CD14-positive monocyte (primary cell): ENCODE data around the gene OXSR1. TPM values are rescaled to one million over a fixed set of nuclear protein-coding genes. Genes with fewer than 3 reads are reported as not detected.

Source experiments
- DNase-seq, 3 donors: peaks; one replicate each; pipeline ENCODE4 v3.0.0-alpha.2; 2011 to 2022
- H2AFZ ChIP-seq: 2 replicates; pipeline ENCODE4 v1.6.0; 2012; ENCODE audit warnings: mild to moderate bottlenecking, low read depth, low read length, inconsistent platforms; ENCODE audit not compliant: insufficient read depth, poor library complexity, severe bottlenecking
- H3K27ac ChIP-seq, 2 donors: 1 replicate in 1 of 2; 2 replicates in 1 of 2; pipeline ENCODE4 v1.5.1; 2012 to 2013; ENCODE audit warnings: low read length in 2 of 2, control low read depth in 1 of 2, inconsistent platforms in 1 of 2, low read depth in 1 of 2, mild to moderate bottlenecking in 1 of 2
- H3K27me3 ChIP-seq, 2 donors: one replicate each; pipeline versions ENCODE4 v1.6.0 to v1.6.1; 2011 to 2013; ENCODE audit warnings: low read length in 2 of 2; ENCODE audit not compliant: control insufficient read depth in 2 of 2, insufficient read depth in 2 of 2
- H3K36me3 ChIP-seq, 2 donors: replicated peaks in 1 of 2; 1 replicate in 1 of 2; 2 replicates in 1 of 2; pipeline versions ENCODE4 v1.5.1 to v1.6.1; 2012 to 2013; ENCODE audit warnings: low read length in 2 of 2, control low read depth in 1 of 2, inconsistent platforms in 1 of 2, mild to moderate bottlenecking in 1 of 2; ENCODE audit not compliant: insufficient read depth in 2 of 2, control insufficient read depth in 1 of 2
- H3K4me1 ChIP-seq, 2 donors: 1 replicate in 1 of 2; 2 replicates in 1 of 2; pipeline versions ENCODE4 v1.5.1 to v1.6.1; 2012 to 2013; ENCODE audit warnings: low read length in 2 of 2, control low read depth in 1 of 2, inconsistent platforms in 1 of 2, mild to moderate bottlenecking in 1 of 2, moderate library complexity in 1 of 2; ENCODE audit not compliant: insufficient read depth in 2 of 2, control insufficient read depth in 1 of 2
- H3K4me2 ChIP-seq: replicated peaks from 2 replicates; pipeline ENCODE3; 2012; ENCODE audit warnings: low read length, moderate library complexity, mild to moderate bottlenecking; ENCODE audit not compliant: poor library complexity, severe bottlenecking; ENCODE audit errors: extremely low read depth
- H3K4me3 ChIP-seq, 3 experiments: fragments of 200-600 bp in 1 of 3; sonication (generic) in 1 of 3; replicated peaks in 1 of 3; 1 replicate in 2 of 3; 2 replicates in 1 of 3; pipeline ENCODE4 v1.5.1; 2011 to 2013; ENCODE audit warnings: low read length in 3 of 3, mild to moderate bottlenecking in 3 of 3, control low read depth in 2 of 3, low read depth in 2 of 3, inconsistent platforms in 1 of 3, moderate library complexity in 1 of 3
- H3K79me2 ChIP-seq: 2 replicates; pipeline ENCODE4 v1.6.0; 2012; ENCODE audit warnings: mild to moderate bottlenecking, control low read depth, inconsistent platforms, low read length, moderate library complexity; ENCODE audit not compliant: insufficient read depth
- H3K9ac ChIP-seq: 2 replicates; pipeline ENCODE4 v1.6.0; 2017; ENCODE audit warnings: low read length, mild to moderate bottlenecking; ENCODE audit not compliant: insufficient read depth, poor library complexity, severe bottlenecking
- H3K9me3 ChIP-seq, 2 donors: replicated peaks in 1 of 2; 1 replicate in 1 of 2; 2 replicates in 1 of 2; pipeline versions ENCODE4 v1.5.1 to v1.6.1; 2012 to 2013; ENCODE audit warnings: low read length in 2 of 2, control low read depth in 1 of 2; ENCODE audit not compliant: control insufficient read depth in 1 of 2, insufficient read depth in 1 of 2
- H4K20me1 ChIP-seq: 2 replicates; pipeline ENCODE4 v1.6.0; 2012; ENCODE audit warnings: mild to moderate bottlenecking, low read length, control low read depth, moderate library complexity; ENCODE audit not compliant: insufficient read depth
- H3K27ac Mint-ChIP-seq, 7 donors: one replicate each; pipeline ENCODE4 v1.8.0; 2020; ENCODE audit warnings: mild to moderate bottlenecking in 7 of 7, mixed read lengths in 7 of 7, moderate library complexity in 6 of 7, inconsistent platforms in 2 of 7
- H3K27me3 Mint-ChIP-seq, 3 donors: one replicate each; pipeline ENCODE4 v1.8.0; 2021 to 2022; ENCODE audit warnings: low read depth in 3 of 3, mild to moderate bottlenecking in 3 of 3, mixed read lengths in 3 of 3, moderate library complexity in 3 of 3, inconsistent platforms in 1 of 3
- H3K36me3 Mint-ChIP-seq, 2 donors: one replicate each; pipeline ENCODE4 v1.8.0; 2020; ENCODE audit warnings: mixed read lengths in 2 of 2, inconsistent platforms in 1 of 2, mild to moderate bottlenecking in 1 of 2
- H3K4me1 Mint-ChIP-seq: one replicate; pipeline ENCODE4 v1.8.0; 2020; ENCODE audit warnings: mild to moderate bottlenecking, mixed read lengths
- H3K4me3 Mint-ChIP-seq, 2 donors: one replicate each; pipeline ENCODE4 v1.8.0; 2020; ENCODE audit warnings: mild to moderate bottlenecking in 2 of 2, mixed read lengths in 2 of 2, moderate library complexity in 1 of 2
- H3K9me3 Mint-ChIP-seq, 7 donors: one replicate each; pipeline ENCODE4 v1.8.0; 2020 to 2022; ENCODE audit warnings: mixed read lengths in 7 of 7, mild to moderate bottlenecking in 6 of 7, moderate library complexity in 6 of 7, inconsistent platforms in 2 of 7
- CTCF ChIP-seq: fragments of 200-600 bp; IDR thresholded peaks from one replicate; pipeline ENCODE4 v1.8.0; 2022; ENCODE audit warnings: antibody characterized with exemption, mild to moderate bottlenecking
- WGBS: methylation state at CpG from one replicate; pipeline ENCODE4 v1.1.5; 2013; ENCODE audit warnings: missing lambda C conversion rate; ENCODE audit not compliant: insufficient coverage; 5-methylcytosine and 5-hydroxymethylcytosine counted together
- intact Hi-C, 2 donors: fragments of 100-400 bp; cut with micrococcal nuclease; formaldehyde crosslinking; loops; one replicate each; pipeline versions ENCODE4 v1.15.0 to v1.15.1; 2023
- polyA plus RNA-seq, 3 donors: library from polyadenylated mRNA; depleted of rRNA in 1 of 3; unstranded in 2 of 3; stranded (reverse) in 1 of 3; fragments of 300-500 nt in 2 of 3; fragments of >200 nt in 1 of 3; fragmentation: Illumina TruSeq in 2 of 3; gene quantifications; 1 replicate in 2 of 3; 2 replicates in 1 of 3; pipeline ENCODE4 v1.2.3, GENCODE V29; 2012 to 2021

OXSR1 gene
- polyA plus RNA-seq, 3 donors = 9.4 to 20.3 (median 12.3) TPM

GRCh38 chr3:38120693-38121450, 44.5 kb upstream of the OXSR1 start:
- Histone ChIP-seq H3K9me3 (no peaks in the 10 kb centered on the region), H3K79me2 (no peaks in the 10 kb centered on the region), H4K20me1 (peaks cover 91% of the 10 kb centered on the region), H3K36me3 (peaks cover 60 to 78% of the 10 kb centered on the region in 2 donors), H3K4me2 (no peak overlapping the region), H3K27ac (no peak overlapping the region), H3K4me1 (peaks cover 0 to 5% of the 10 kb centered on the region in 2 donors), H3K9ac (no peak overlapping the region), H3K27me3 (no peaks in the 10 kb centered on the region), H3K4me3 (no peak overlapping the region), H2AFZ (no peak overlapping the region)
- DNase-seq = no peak
- intact Hi-C loops = no loop called here
- TF ChIP-seq CTCF = no peak
- WGBS = 94% methylated on average over 11 of the region's 11 CpGs
- H3K4me1 Mint-ChIP-seq = peaks cover 10% of the 10 kb centered on the region
- H3K4me3 Mint-ChIP-seq = no peak overlapping the region
- peak overlapping the region in 3 of 7 donors; percentile 32 to 59 (median 46) for H3K27ac Mint-ChIP-seq
- peaks cover 72 to 80% of the 10 kb centered on the region in 2 donors for H3K36me3 Mint-ChIP-seq
- peaks cover 0 to 7% (median 1%) of the 10 kb centered on the region in 3 donors for H3K27me3 Mint-ChIP-seq
- H3K9me3 Mint-ChIP-seq = no peaks in the 10 kb centered on the region

GRCh38 chr3:38121451-38121831, 43.9 kb upstream of the OXSR1 start:
- H3K27ac Mint-ChIP-seq = no peak overlapping the region

More at GRCh38 chr3:38121451-38121831, 43.9 kb upstream of the OXSR1 start:
- H3K27ac ChIP-seq = no peak overlapping the region
- DNase-seq = no peak
- no peak overlapping the region for H3K4me2 ChIP-seq
- no peaks in the 10 kb centered on the region for H3K9me3 ChIP-seq
- H3K9ac ChIP-seq = no peak overlapping the region
- H3K4me3 ChIP-seq = no peak overlapping the region
- peaks cover 66 to 84% of the 10 kb centered on the region in 2 donors for H3K36me3 ChIP-seq
- peaks cover 10% of the 10 kb centered on the region for H3K4me1 Mint-ChIP-seq
- no peak overlapping the region for H3K4me3 Mint-ChIP-seq
- intact Hi-C loops = no loop called here
- H3K36me3 Mint-ChIP-seq = peaks cover 77 to 86% of the 10 kb centered on the region in 2 donors
- H3K79me2 ChIP-seq = no peaks in the 10 kb centered on the region
- H3K9me3 Mint-ChIP-seq = no peaks in the 10 kb centered on the region
- peaks cover 0 to 2% (median 0%) of the 10 kb centered on the region in 3 donors for H3K27me3 Mint-ChIP-seq
- no peak for TF ChIP-seq CTCF
- WGBS = 100% methylated on average over 2 of the region's 9 CpGs
- peaks cover 96% of the 10 kb centered on the region for H4K20me1 ChIP-seq
- H2AFZ ChIP-seq = no peak overlapping the region
- no peaks in the 10 kb centered on the region for H3K27me3 ChIP-seq
- H3K4me1 ChIP-seq = peaks cover 0 to 5% of the 10 kb centered on the region in 2 donors
